ENCODE data around the gene PNCK.

DNA sequence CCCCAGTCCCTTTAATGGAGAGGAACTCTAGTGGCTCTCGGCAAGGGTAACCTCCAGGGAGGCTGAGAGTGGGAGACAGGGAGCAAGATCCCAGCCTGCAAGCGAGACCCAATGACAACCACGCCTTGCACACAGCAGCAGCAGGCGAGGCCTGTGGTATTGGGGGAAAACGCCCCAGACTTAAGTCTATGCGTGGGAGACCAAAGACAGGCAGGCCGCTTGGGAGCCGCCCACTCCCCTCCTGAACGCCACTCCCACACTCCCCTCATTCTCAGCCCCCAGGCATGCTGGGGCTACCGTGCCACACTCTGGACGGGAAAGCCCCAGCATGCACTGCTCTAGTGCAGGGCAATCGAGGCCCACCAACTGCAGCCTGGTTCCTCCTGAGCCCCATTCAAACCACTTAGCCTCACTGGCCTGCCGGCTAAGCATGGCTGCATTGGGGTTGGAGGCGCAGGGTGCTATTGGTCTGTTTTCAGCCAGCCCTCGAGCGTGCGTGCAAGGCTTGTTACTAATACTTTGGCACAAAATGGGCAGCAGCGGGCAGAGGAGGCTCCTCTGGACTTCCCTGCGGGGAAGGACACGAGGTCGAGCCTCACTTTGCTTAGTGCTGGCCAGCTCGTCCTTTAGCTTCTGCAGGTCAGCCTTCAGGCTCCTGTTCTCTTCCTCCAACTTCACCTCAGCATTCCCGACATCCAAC, 28.9 kb upstream of the PNCK start:
- TF ChIP-seq, protein P1, sequence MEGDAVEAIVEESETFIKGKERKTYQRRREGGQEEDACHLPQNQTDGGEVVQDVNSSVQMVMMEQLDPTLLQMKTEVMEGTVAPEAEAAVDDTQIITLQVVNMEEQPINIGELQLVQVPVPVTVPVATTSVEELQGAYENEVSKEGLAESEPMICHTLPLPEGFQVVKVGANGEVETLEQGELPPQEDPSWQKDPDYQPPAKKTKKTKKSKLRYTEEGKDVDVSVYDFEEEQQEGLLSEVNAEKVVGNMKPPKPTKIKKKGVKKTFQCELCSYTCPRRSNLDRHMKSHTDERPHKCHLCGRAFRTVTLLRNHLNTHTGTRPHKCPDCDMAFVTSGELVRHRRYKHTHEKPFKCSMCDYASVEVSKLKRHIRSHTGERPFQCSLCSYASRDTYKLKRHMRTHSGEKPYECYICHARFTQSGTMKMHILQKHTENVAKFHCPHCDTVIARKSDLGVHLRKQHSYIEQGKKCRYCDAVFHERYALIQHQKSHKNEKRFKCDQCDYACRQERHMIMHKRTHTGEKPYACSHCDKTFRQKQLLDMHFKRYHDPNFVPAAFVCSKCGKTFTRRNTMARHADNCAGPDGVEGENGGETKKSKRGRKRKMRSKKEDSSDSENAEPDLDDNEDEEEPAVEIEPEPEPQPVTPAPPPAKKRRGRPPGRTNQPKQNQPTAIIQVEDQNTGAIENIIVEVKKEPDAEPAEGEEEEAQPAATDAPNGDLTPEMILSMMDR (IDR thresholded peaks at IDR 0.05) = no peak
- TF ChIP-seq POLR2A (IDR thresholded peaks at IDR 0.05) = no peak

Measured in adrenal gland (tissue), 5 donors.